IPS DF 4.7 (cell line): ENCODE measurements around the gene SLC25A53.
"Not testable (repeated sequence)": the region's sequence is repeated elsewhere in the genome, so short reads cannot be mapped to it uniquely, and the experiment has no call there.

Source experiments
- DNase-seq: peaks from one replicate; pipeline ENCODE4 v3.0.0-alpha.2; 2013; ENCODE audit warnings: low spot score; ENCODE audit errors: extremely low read depth

The SLC25A53 gene

GRCh38 chrX:104134583-104135261 is 22.1 kb downstream of the SLC25A53 start:
- no peak for DNase-seq

- DNase-seq: no peak
Measured at GRCh38 chrX:104130808-104131207, 26.0 kb downstream of the SLC25A53 start.

- no peak for DNase-seq
Measured at GRCh38 chrX:104126856-104127255, 30.0 kb downstream of the SLC25A53 start.

- DNase-seq: no peak
Measured at GRCh38 chrX:104122829-104123228, 34.0 kb downstream of the SLC25A53 start.

GRCh38 chrX:104118765-104119164 is 38.0 kb downstream of the SLC25A53 start:
- DNase-seq: no peak

- DNase-seq: no peak
Measured at GRCh38 chrX:104117759-104118158, 39.0 kb downstream of the SLC25A53 start.

GRCh38 chrX:104113222-104113965 is 43.4 kb downstream of the SLC25A53 start:
- DNase-seq: peak; percentile 22

GRCh38 chrX:104112326-104112951 is 44.4 kb downstream of the SLC25A53 start, which contains the start of gene ZCCHC18:
Gene ZCCHC18, plus strand, starts transcription at chrX:104112523. Its CDS starts 1,589 bp downstream, at chrX:104114112.
- DNase-seq: peak; percentile 16

- DNase-seq: not testable (repeated sequence)
Measured at GRCh38 chrX:104110491-104111240, 46.1 kb downstream of the SLC25A53 start.

- no peak for DNase-seq
Measured at GRCh38 chrX:104108955-104109354, 47.9 kb downstream of the SLC25A53 start.

GRCh38 chrX:104105330-104106262 is 51.2 kb downstream of the SLC25A53 start:
- no peak for DNase-seq

- DNase-seq: no peak
Measured at GRCh38 chrX:104104676-104105075, 52.1 kb downstream of the SLC25A53 start.

- DNase-seq: no peak
Measured at GRCh38 chrX:104098919-104099318, 57.9 kb downstream of the SLC25A53 start.

- DNase-seq: no peak
Measured at GRCh38 chrX:104098151-104098808, 58.5 kb downstream of the SLC25A53 start.

GRCh38 chrX:104085919-104086318 is 70.9 kb downstream of the SLC25A53 start:
- DNase-seq: no peak

- DNase-seq: no peak
Measured at GRCh38 chrX:104085477-104085876, 71.3 kb downstream of the SLC25A53 start.

GRCh38 chrX:104084534-104085277 is 72.1 kb downstream of the SLC25A53 start:
- no peak for DNase-seq

- no peak for DNase-seq
Measured at GRCh38 chrX:104084063-104084462, 72.7 kb downstream of the SLC25A53 start.

GRCh38 chrX:104077854-104078253 is 79.0 kb downstream of the SLC25A53 start:
- DNase-seq: not testable (repeated sequence)
